HepG2 (cell line): ENCODE results near the gene GHRL. TPM values are rescaled to one million over a fixed set of nuclear protein-coding genes. Genes with fewer than 3 reads are reported as not detected.

Source experiments
- ATAC-seq: fragments of 200-7000 bp; cut with Tn5 transposase; 3 replicates; pipeline ENCODE4 v1.9.1; 2020; ENCODE audit warnings: mild to moderate bottlenecking, moderate library complexity
- BruUV-seq: library from RNA; stranded (reverse); fragments of 400-500 nt; replicated peaks from 2 replicates; lab custom pipeline; 2021; lab: Mats Ljungman, UMichigan
- CTCF ChIA-PET: fragments of 300-600 bp; formaldehyde crosslinking; extraction: SDS; loops from one replicate; lab custom pipeline; 2021; ENCODE audit warnings: low total read pairs, inconsistent platforms, low intra/inter-chr PET ratio; lab: Yijun Ruan, JAX
- POLR2A ChIA-PET: fragments of 350-600 bp; sonication (Branson Sonifier 250); formaldehyde crosslinking; loops from one replicate; lab custom pipeline; 2020; ENCODE audit warnings: antibody characterized with exemption, inconsistent platforms; lab: Yijun Ruan, JAX
- DNase-seq: peaks from one replicate; pipeline ENCODE4 v3.0.0-alpha.2; 2015; ENCODE audit warnings: low spot score
- FAIRE-seq: peaks from 3 replicates; lab custom pipeline; 2011; peaks lifted over from hg19 to GRCh38; lab: Jason Lieb, UNC
- H2AFZ ChIP-seq: one replicate; pipeline ENCODE4 v1.6.1; 2011; ENCODE audit warnings: low read length, inconsistent platforms
- H3K27ac ChIP-seq: fragments of 300-600 bp; 3 replicates; pipeline ENCODE4 v1.8.0; 2011; ENCODE audit warnings: mixed run types, mild to moderate bottlenecking, mixed read lengths, low read length, inconsistent platforms; ENCODE audit not compliant: insufficient read depth; ENCODE audit errors: extremely low read length
- H3K27me3 ChIP-seq, 2 experiments: fragments of 200-600 bp in 1 of 2; 2 replicates in 1 of 2; 3 replicates in 1 of 2; pipeline versions ENCODE4 v1.6.0 to v1.8.0; 2011; ENCODE audit warnings: low read length in 2 of 2, mild to moderate bottlenecking in 2 of 2, moderate library complexity in 2 of 2, inconsistent platforms in 1 of 2; ENCODE audit not compliant: insufficient read depth in 2 of 2, control insufficient read depth in 1 of 2
- H3K36me3 ChIP-seq, 2 experiments: fragments of 200-600 bp in 1 of 2; replicated peaks in 1 of 2; 2 replicates in 1 of 2; 3 replicates in 1 of 2; pipeline versions ENCODE4 v1.5.1 to v1.8.0; 2011; ENCODE audit warnings: low read length in 2 of 2, inconsistent platforms in 1 of 2; ENCODE audit not compliant: insufficient read depth in 2 of 2, control insufficient read depth in 1 of 2
- H3K4me1 ChIP-seq: 2 replicates; pipeline ENCODE4 v1.5.1; 2012; ENCODE audit warnings: low read length, inconsistent platforms; ENCODE audit not compliant: insufficient read depth
- H3K4me2 ChIP-seq: 2 replicates; pipeline ENCODE4 v1.6.0; 2011; ENCODE audit warnings: low read depth, low read length, inconsistent platforms
- H3K4me3 ChIP-seq, 3 experiments: fragments of 200-600 bp in 1 of 3; sonication (generic), shearing (Covaris generic) in 1 of 3; replicated peaks in 1 of 3; 2 replicates each; pipeline ENCODE4 v1.5.1; 2011 to 2016; ENCODE audit warnings: low read length in 3 of 3, inconsistent platforms in 2 of 3, low read depth in 2 of 3, mild to moderate bottlenecking in 2 of 3, control low read depth in 1 of 3, mixed read lengths in 1 of 3; ENCODE audit not compliant: insufficient read depth in 1 of 3
- H3K79me2 ChIP-seq: one replicate; pipeline ENCODE4 v1.6.1; 2011; ENCODE audit warnings: low read length, inconsistent platforms; ENCODE audit not compliant: insufficient read depth
- H3K9ac ChIP-seq: 2 replicates; pipeline ENCODE4 v1.6.0; 2011; ENCODE audit warnings: mild to moderate bottlenecking, low read depth, low read length, inconsistent platforms; ENCODE audit not compliant: insufficient read depth
- H3K9me3 ChIP-seq: 2 replicates; pipeline ENCODE4 v1.5.1; 2012; ENCODE audit warnings: mild to moderate bottlenecking, low read length
- H4K20me1 ChIP-seq: 2 replicates; pipeline ENCODE4 v1.6.0; 2011; ENCODE audit warnings: inconsistent platforms, mild to moderate bottlenecking, low read length, moderate library complexity; ENCODE audit not compliant: insufficient read depth
- MLLT10 ChIP-seq: sonication (generic); formaldehyde crosslinking; IDR thresholded peaks from 2 replicates; pipeline ENCODE4 v1.4.0; 2020; ENCODE audit warnings: missing genetic modification reagents
- POLR2A ChIP-seq, 2 experiments: IDR thresholded peaks; 2 replicates each; pipeline ENCODE4 v1.6.1; 2011; ENCODE audit warnings: low read depth in 2 of 2, low read length in 2 of 2, mild to moderate bottlenecking in 1 of 2, moderate library complexity in 1 of 2; ENCODE audit not compliant: insufficient read depth in 1 of 2
- POLR2AphosphoS2 ChIP-seq: IDR thresholded peaks from 2 replicates; pipeline ENCODE4 v1.6.1; 2011; ENCODE audit warnings: low read depth, low read length, improper control_type of control experiment
- RBFOX2 ChIP-seq: fragments of 200-400 bp; formaldehyde crosslinking; IDR thresholded peaks from 2 replicates; pipeline ENCODE4 v1.6.1; 2017; ENCODE audit warnings: low read depth, mild to moderate bottlenecking, low read length
- RBM22 ChIP-seq: fragments of 200-400 bp; formaldehyde crosslinking; optimal IDR thresholded peaks from 2 replicates; pipeline ENCODE3; 2017; ENCODE audit warnings: mild to moderate bottlenecking, low read length, moderate library complexity
- ZNF768 ChIP-seq: sonication (generic); formaldehyde crosslinking; IDR thresholded peaks from 2 replicates; pipeline ENCODE4 v1.4.0; 2020; ENCODE audit warnings: missing genetic modification reagents
- WGBS: methylation state at CpG from one replicate; pipeline ENCODE4 v1.1.6; 2017; ENCODE audit warnings: low lambda C conversion rate; 5-methylcytosine and 5-hydroxymethylcytosine counted together
- in situ Hi-C: cut with HindIII; loops from 2 replicates; pipeline ENCODE4 v1.10.0; 2017; ENCODE audit warnings: low pct_unique_long_range_greater_than_20kb; ENCODE audit not compliant: extremely low pct_ligation_motif_present
- intact Hi-C: fragments of 100-400 bp; cut with micrococcal nuclease; formaldehyde crosslinking; loops from one replicate; pipeline ENCODE4 v1.10.0; 2022; ENCODE audit not compliant: unreplicated experiment
- polyA plus RNA-seq, 8 experiments: library from polyadenylated mRNA; depleted of rRNA in 3 of 8; stranded (reverse) in 7 of 8; unstranded in 1 of 8; fragments of >200 nt; fragmentation: Illumina TruSeq in 4 of 8; extraction: Trizol in 4 of 8; gene quantifications; 2 replicates each; pipeline versions ENCODE4 v1.2.1 to v1.2.3, GENCODE V29; 2011 to 2016; ENCODE audit warnings: low read depth in 4 of 8, missing spikeins in 1 of 8, mixed read lengths in 1 of 8; ENCODE audit not compliant: insufficient read depth in 1 of 8
- total RNA-seq, 5 experiments: library from RNA; depleted of rRNA; stranded (reverse); fragments of >200 nt; fragmentation: Illumina TruSeq; extraction: Trizol; gene quantifications; 2 replicates each; pipeline ENCODE4 v1.2.3, GENCODE V29; 2016; ENCODE audit warnings: low read depth in 1 of 5
- TF ChIP-seq, protein P1 (sequence below): sonication (generic); formaldehyde crosslinking; IDR thresholded peaks from 2 replicates; pipeline ENCODE4 v1.4.0; 2020; ENCODE audit warnings: mild to moderate bottlenecking, missing genetic modification reagents

The GHRL gene
- total and polyA plus RNA-seq, 2 of the 13 experiments (the other 11 are each of a cell fraction or from before 2014, with no cell fraction given) = 0.09 TPM; not detected in 1

DNA sequence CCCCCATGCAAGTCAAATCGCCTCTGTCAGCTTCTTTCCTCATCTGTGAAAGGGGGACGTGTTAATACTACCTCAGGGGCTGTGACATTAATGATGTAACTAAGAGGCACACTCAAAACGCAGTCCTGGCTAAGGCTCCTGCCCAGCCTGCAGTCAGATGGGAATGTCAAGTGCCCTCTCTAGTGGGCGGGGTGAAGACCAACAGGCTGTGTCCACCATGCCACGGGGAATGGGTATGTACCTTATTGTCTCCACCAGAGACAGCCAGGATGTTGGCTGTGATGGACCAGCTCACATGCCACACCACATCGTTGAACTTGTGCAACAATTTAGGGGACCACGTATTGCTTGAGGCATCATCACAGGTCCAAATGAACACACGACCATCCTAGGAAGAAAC, 11.0 kb upstream of the GHRL start (continued):
- TF ChIP-seq, protein P1, sequence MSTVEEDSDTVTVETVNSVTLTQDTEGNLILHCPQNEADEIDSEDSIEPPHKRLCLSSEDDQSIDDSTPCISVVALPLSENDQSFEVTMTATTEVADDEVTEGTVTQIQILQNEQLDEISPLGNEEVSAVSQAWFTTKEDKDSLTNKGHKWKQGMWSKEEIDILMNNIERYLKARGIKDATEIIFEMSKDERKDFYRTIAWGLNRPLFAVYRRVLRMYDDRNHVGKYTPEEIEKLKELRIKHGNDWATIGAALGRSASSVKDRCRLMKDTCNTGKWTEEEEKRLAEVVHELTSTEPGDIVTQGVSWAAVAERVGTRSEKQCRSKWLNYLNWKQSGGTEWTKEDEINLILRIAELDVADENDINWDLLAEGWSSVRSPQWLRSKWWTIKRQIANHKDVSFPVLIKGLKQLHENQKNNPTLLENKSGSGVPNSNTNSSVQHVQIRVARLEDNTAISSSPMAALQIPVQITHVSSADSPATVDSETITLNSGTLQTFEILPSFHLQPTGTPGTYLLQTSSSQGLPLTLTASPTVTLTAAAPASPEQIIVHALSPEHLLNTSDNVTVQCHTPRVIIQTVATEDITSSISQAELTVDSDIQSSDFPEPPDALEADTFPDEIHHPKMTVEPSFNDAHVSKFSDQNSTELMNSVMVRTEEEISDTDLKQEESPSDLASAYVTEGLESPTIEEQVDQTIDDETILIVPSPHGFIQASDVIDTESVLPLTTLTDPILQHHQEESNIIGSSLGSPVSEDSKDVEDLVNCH (CRISPR knock-in tag) = no peak
- TF ChIP-seq ZNF768 = peak; percentile 54; the same call in 1 of the 2 replicates

DNA sequence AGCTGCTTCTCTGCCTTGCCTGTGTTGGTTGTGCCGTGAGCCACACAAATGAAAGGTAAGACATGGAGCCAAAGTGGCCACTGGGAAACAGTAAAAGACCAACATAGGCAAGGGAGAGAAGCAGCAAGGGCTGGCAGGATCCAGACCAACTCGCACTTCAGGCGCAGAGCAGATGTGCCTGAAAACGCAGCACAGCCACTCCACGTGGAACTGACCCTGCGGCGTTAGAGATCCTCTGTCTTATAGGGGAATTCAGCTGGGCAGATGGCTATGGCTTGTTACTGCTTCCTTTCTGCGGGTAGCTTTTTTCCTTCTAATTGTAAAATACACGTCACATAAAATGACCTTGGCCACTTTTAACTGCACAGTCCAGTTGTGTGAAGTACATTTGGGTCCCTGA, 10.4 kb upstream of the GHRL start:
- TF ChIP-seq POLR2AphosphoS2 = 0 out of 2 replicates have a peak, but pooled peaks have one; percentile 9
- TF ChIP-seq POLR2A (IDR thresholded peaks at IDR 0.05; ENCODE audit: insufficient read depth in 1 of 2, low read depth in 2 of 2, low read length in 2 of 2) = 0 out of 4 replicates have a peak, but pooled peaks of 1 of the 2 experiments have one; percentile 15
- no peak for TF ChIP-seq MLLT10 (CRISPR knock-in tag)
- TF ChIP-seq RBFOX2 = 0 out of 2 replicates have a peak, but pooled peaks have one; percentile 38
- TF ChIP-seq RBM22 = peak; percentile 62
- Histone ChIP-seq H3K4me3 (no peak overlapping the region), H3K79me2 (no peaks in the 10 kb centered on the region), H2AFZ (no peak overlapping the region), H4K20me1 (peaks cover 10% of the 10 kb centered on the region; the same call in 1 of the 2 replicates), H3K36me3 (peaks cover 43 to 83% of the 10 kb centered on the region in 2 experiments), H3K27ac (no peak overlapping the region), H3K27me3 (no peaks in the 10 kb centered on the region), H3K9ac (no peak overlapping the region), H3K4me1 (no peaks in the 10 kb centered on the region), H3K9me3 (no peaks in the 10 kb centered on the region), H3K4me2 (no peak overlapping the region)
- POLR2A ChIA-PET = no interaction called here
- FAIRE-seq (no peak), DNase-seq (no peak), ATAC-seq (no peak)
- CTCF ChIA-PET = no interaction called here
- in situ Hi-C loops = no loop called here
- intact Hi-C loops = no loop called here
- WGBS = 95% methylated on average over 9 of the region's 9 CpGs
- no TSS peak for BruUV-seq
